Upper lobe of left lung (tissue), 6 donors: ENCODE results near the gene AMD1. TPM values are rescaled to one million over a fixed set of nuclear protein-coding genes. Genes with fewer than 3 reads are reported as not detected.
A peak's percentile ranks its signal among the peaks of the same experiment; 100 is the strongest.

Experiments
- ATAC-seq, 2 donors: fragments of 200-7000 bp; cut with Tn5 transposase; one replicate each; pipeline ENCODE4 v1.9.1; 2022; ENCODE audit warnings: mild to moderate bottlenecking in 2 of 2, moderate library complexity in 2 of 2; ENCODE audit not compliant: low FRiP score in 2 of 2
- DNase-seq, 2 donors: peaks; one replicate each; pipeline ENCODE4 v3.0.0-alpha.2; 2019 to 2020
- H3K27ac ChIP-seq, 4 donors: fragments of 200-600 bp; sonication (generic); one replicate each; pipeline ENCODE4 v1.5.1; 2016 to 2019
- H3K27me3 ChIP-seq, 4 donors: fragments of 200-600 bp; sonication (generic); one replicate each; pipeline ENCODE4 v1.5.1; 2017 to 2019
- H3K36me3 ChIP-seq, 4 donors: fragments of 200-600 bp; sonication (generic); one replicate each; pipeline ENCODE4 v1.5.1; 2016 to 2019
- H3K4me1 ChIP-seq, 4 donors: fragments of 200-600 bp; sonication (generic); one replicate each; pipeline ENCODE4 v1.5.1; 2018 to 2019
- H3K4me3 ChIP-seq, 4 donors: fragments of 200-600 bp; sonication (generic); one replicate each; pipeline ENCODE4 v1.5.1; 2017 to 2019; ENCODE audit warnings: mild to moderate bottlenecking in 2 of 4, moderate library complexity in 1 of 4
- H3K9me3 ChIP-seq, 4 donors: fragments of 200-600 bp; sonication (generic); one replicate each; pipeline ENCODE4 v1.5.1; 2018 to 2019
- CTCF ChIP-seq, 6 experiments: fragments of 450-650 bp in 4 of 6; fragments of 200-600 bp in 2 of 6; sonication (generic) in 2 of 6; IDR thresholded peaks; one replicate each; pipeline ENCODE4 v1.5.1; 2016 to 2019; ENCODE audit warnings: antibody characterized with exemption in 6 of 6
- EP300 ChIP-seq, 4 donors: sonication (generic); formaldehyde crosslinking; IDR thresholded peaks; one replicate each; pipeline ENCODE4 v1.5.1; 2017; ENCODE audit warnings: antibody characterized with exemption in 4 of 4, control low read depth in 2 of 4
- POLR2A ChIP-seq, 4 donors: fragments of 450-650 bp; IDR thresholded peaks; one replicate each; pipeline ENCODE4 v1.5.1; 2016 to 2017; ENCODE audit warnings: antibody characterized with exemption in 4 of 4, mild to moderate bottlenecking in 2 of 4
- POLR2AphosphoS5 ChIP-seq, 2 donors: sonication (generic); formaldehyde crosslinking; IDR thresholded peaks; one replicate each; pipeline ENCODE4 v1.5.1; 2017; ENCODE audit warnings: antibody characterized with exemption in 2 of 2
- WGBS, 2 donors: methylation state at CpG; one replicate each; pipeline ENCODE4 v1.1.5; 2017 to 2018; 5-methylcytosine and 5-hydroxymethylcytosine counted together
- small RNA-seq, 4 donors: library from RNA; depleted of rRNA; stranded (forward); fragments of <200 nt; gene quantifications; one replicate each; pipeline ENCODE3, GENCODE V24; 2016
- total RNA-seq, 6 donors: library from RNA; depleted of rRNA in 4 of 6; stranded (reverse); fragments of >200 nt in 4 of 6; gene quantifications; one replicate each; pipeline versions ENCODE4 v1.1.0 to v1.2.1, GENCODE V29; 2016 to 2021
- donor health status: DM: no; HTN: no; CAD: no; lungs with moderate emphysema.
- donor health status: DM: no; HTN: yes; CAD: no; lungs with severe emphysema.

AMD1 gene
- total RNA-seq, 6 donors from 2014 or later, result 57.2 to 132 (median 67.9) TPM

- no peak overlapping the region for H3K27ac ChIP-seq
- no peak overlapping the region for H3K4me3 ChIP-seq
- peak; percentile 67 to 81 for ATAC-seq
- H3K9me3 ChIP-seq, result no peaks in the 10 kb centered on the region
- no peak for DNase-seq
- no peaks in the 10 kb centered on the region for H3K36me3 ChIP-seq
- 72 to 81% methylated on average over 1 of the region's 1 CpG for WGBS, 2 donors
- no peaks in the 10 kb centered on the region for H3K27me3 ChIP-seq
- peaks cover 0 to 4% (median 0%) of the 10 kb centered on the region in 4 donors for H3K4me1 ChIP-seq
- no peak for TF ChIP-seq POLR2A (IDR thresholded peaks at IDR 0.05)
- TF ChIP-seq CTCF (IDR thresholded peaks at IDR 0.05), result no peak
- TF ChIP-seq EP300 (IDR thresholded peaks at IDR 0.05), result no peak
- TF ChIP-seq POLR2AphosphoS5 (IDR thresholded peaks at IDR 0.05), result no peak
Measured at GRCh38 chr6:110944681-110945151, 70.1 kb downstream of the AMD1 start.

Small RNA genes within 50 kb of the gene (small RNA-seq; reads per million reads assigned to genes)
- gene RNU6-1115P (0 reads per million in 4 donors), gene SNORA40C (0 reads per million in 4 donors)

Other genes with a start within 250 kb of the AMD1 start
- gene CDK19, start 59.3 kb upstream of the AMD1 start, total RNA-seq, result 10 to 100 TPM in 3 of 6 donors, 1 to 10 TPM in 3; 5.2 to 20.4 (median 12.4) TPM
- gene GTF3C6, start 83.9 kb downstream of the AMD1 start, total RNA-seq, result 10 to 100 TPM; 16.0 to 55.2 (median 41.8) TPM
- gene RPF2, start 107.3 kb downstream of the AMD1 start, total RNA-seq, result 10 to 100 TPM in 4 of 6 donors, 1 to 10 TPM in 2; 2.1 to 20.8 (median 15.9) TPM
- 10 to 100 TPM in 5 of 6 donors, 1 to 10 TPM in 1; 8.7 to 94.4 (median 18.9) TPM for gene SLC16A10, start 212.7 kb downstream of the AMD1 start, total RNA-seq